NCI-H2029 (cell line): Measurements from ENCODE around the gene TCEANC2.
"Not testable (repeated sequence)": the region's sequence is repeated elsewhere in the genome, so short reads cannot be mapped to it uniquely, and the experiment has no call there.

Experiments
- DNase-seq: peaks from one replicate; lab custom pipeline; 2025; lab: John Stamatoyannopoulos, UW

TCEANC2 gene

DNA sequence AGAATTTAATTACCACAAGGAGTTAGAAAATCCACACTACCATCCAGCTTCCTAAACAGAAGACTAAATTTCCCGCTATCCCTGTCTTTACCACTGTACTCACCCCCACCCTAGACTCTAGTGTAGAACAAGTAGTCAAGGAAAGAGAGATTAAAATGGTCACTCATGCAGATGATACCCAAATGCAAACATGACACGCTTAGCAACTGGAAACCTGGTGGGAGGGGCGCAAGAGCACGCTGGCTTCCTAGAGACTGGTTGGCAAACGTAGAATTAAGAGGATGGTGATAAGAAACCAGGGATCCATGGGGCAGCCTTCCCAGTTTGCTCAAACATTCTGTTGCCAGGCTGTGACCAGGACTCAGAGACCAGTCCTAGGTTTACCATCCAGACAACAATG is 25.6 kb upstream of the TCEANC2 start:
- DNase-seq: peak; percentile 98

DNA sequence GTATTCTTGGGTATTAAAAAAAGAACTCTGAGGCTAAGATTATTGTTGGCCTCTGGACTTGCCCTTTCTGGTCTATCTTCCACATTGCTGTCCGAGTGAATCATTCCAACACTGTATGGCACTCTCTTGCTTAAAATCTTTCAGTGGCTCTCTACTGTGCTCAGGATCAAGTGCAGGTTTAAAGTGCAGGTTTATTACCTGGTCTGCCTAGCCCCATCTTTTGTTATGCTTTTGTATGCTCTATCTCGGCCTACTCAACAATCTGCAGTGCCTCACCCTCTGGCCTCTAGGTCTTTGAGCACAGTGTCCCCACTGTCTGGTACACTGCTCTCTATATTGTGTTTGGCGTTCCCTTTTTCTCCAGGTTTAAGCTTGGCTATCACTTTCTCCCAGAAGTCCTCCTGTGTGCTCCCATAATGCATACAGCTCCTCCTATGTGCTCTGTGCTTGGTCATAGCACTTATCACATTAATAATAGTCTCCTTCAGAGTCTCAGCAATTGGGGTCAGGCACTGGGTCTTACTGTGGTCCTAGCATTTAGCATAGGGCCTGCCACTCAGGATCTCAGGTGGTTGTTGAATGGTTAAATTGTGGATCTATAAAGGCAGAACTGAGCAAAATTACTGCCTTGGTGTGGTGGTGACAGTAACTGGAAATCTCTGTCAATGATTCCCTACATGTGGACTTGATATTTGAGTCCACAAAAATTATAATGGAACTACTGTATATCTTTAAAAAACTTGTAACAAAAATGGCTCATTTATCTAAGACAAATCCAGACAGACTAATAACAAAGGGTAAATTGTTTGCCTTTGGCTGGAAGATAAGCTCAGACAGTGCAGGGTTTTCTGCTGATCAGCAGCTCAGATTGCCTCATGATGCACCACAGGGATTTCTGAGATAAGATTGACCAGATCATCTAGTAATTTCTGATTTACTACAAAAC is 24.8 kb upstream of the TCEANC2 start:
- DNase-seq: no peak

- DNase-seq: no peak
Measured at GRCh38 chr1:54037476-54037875, 15.9 kb upstream of the TCEANC2 start.

DNA sequence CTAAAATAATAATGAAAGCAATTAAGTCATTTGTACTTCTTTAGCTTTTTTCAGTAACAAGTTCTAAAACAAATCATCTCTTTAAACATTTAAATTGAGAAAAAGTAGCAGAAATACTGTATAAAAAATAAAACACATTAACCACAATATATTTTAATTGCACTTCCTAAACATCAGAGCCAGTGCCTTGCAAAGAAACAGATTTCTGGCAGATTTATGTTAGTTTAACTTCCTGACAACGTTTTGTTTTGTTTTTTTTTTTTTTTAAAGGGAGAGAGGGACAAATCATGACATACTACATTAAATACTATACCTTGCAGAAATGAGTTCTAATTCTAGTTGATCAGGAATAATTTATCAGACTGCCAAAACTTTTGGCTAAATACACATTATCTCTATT is 11.6 kb upstream of the TCEANC2 start:
- no peak for DNase-seq

DNA sequence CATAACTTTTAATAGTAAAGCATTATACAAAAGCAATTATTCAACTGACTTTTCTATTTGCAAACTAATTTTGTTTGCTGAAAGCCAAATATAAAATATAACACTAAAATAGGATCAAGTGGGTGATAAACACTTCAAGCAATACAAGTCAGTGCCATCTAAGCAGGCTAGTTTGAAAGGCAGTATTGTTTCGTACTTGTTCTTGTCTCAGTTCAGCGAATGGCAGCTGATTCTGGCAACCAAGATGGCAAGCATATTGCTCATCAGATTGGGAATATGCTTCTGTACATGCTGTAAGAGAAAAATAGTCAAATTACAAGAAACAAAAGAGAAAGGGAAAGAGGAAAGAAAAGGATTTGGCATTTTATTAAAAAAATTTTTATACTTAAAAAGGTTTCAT is 7.9 kb upstream of the TCEANC2 start:
- DNase-seq: no peak

- DNase-seq: peak; percentile 40
Measured at GRCh38 chr1:54046671-54047383, 6.6 kb upstream of the TCEANC2 start.

DNA sequence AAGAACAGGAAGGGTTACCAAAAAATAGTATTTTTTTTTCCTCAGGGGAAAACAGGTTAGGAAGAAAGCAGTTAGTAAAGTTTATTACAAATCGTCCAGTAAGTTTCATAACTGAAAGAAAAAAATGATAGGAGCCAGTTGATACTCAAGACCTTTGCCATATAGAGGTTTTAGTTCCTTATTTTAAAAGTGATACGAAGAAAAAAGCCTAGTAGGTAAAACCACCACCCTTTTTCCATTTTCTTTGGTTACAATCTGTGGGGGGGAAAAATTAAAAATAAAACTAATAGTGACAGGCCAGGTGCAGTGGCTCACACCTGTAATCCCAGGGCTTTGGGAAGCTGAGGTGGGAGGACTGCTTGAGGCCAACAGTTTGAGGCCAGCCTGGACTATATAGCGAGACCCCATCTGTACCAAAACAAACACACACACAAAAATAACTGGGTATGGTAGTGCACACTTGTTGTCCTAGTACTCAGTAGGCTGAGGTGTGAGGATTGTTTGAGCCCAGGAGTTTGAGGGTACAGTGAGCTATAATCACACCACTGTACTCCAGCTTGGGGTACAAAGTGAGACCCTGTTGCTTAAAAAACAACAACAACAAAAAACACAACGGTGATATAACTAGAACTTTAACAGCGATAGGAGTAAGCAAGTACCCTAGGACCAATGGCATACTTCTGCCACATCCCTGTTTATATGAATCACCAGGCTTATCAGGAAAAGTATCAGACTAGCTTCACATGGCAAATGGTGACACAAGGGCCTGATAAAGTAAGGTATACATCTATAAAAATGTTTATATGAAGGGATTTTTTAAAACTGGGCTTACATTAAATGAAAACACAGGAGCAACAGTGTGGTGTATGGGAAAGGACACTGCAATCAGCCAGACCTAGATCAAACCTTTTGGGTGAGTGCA is 5.8 kb upstream of the TCEANC2 start:
- no peak for DNase-seq

DNA sequence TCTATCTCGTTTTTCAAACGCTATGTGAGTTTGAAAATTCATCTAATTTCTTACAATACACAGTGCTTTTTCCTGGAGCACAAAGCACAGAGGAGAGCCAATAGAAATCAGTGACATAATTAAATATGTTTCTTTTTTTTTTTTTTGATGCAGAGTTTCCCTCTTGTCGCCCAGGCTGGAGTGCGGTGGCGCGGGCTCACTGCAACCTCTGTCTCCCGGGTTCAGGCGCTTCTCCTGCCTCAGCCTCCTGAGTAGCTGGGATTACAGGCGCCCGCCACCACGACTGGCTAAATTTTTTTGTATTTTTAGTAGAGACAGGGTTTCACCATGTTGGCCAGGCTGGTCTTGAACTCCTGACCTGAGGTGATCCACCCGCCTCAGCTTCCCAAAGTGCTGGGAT is 3.0 kb upstream of the TCEANC2 start:
- DNase-seq: not testable (repeated sequence)

- peak; percentile 73 for DNase-seq
Measured at GRCh38 chr1:54051933-54052430, 1.4 kb upstream of the TCEANC2 start.

DNA sequence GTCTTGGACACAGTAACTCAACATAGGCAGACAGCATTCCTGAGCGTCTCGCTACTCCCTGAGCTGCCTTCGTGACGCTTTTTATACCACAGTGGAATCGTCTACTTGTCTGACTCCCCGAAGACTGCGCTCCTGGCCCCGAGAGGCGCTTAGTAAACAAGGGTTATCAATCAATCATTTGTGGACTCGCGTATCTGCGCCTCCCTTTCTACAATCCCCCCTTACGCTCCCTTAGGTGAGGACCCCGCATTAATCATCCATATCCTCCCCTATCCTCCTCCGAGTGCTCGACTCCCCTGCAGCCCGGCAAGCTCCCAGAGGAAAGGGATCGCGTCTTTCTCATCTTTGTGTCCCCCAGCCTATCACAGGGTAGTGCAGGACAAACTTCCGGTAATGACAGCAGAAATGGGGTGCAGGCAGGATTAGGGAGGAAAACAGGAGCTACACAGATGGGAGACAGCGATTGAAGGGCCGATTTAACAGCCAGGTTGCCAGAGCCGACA is 926 bp upstream of the TCEANC2 start:
- DNase-seq: peak; percentile 64

DNA sequence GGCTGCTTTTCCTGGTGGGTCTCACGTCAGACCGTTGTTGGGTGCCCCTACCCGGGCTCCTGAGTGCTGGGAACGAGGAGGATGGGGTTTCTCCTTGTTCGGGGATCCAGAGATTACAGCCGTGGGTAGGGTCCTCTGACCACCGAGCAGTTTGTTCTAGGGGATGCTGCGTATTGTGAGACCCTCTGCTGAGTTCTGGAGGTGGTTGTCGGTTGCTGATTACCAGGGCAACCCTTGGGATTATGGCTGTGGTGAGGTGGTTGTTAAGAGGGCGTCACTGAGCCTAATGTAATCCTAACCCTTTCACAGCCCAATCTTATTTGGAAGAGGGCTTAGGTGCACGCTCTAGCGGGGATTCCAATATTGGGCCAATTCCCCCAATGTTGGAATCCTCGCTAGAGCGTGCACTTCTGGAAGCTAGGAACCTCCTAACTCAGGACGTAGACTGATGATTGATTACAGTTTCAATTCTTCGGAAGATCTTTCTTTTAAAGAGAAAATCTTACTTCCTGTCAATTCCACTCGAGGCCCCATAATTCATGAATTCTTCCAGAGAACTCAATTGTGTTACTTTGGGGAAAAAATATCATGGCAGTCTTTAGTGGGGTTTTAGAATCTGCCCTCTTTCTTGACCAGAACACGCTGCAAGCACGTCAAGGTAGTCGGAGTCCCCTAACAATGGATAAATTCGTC is 483 bp downstream of the TCEANC2 start:
- peak; percentile 23 for DNase-seq

- no peak for DNase-seq
Measured at GRCh38 chr1:54054438-54054749, 986 bp downstream of the TCEANC2 start.

DNA sequence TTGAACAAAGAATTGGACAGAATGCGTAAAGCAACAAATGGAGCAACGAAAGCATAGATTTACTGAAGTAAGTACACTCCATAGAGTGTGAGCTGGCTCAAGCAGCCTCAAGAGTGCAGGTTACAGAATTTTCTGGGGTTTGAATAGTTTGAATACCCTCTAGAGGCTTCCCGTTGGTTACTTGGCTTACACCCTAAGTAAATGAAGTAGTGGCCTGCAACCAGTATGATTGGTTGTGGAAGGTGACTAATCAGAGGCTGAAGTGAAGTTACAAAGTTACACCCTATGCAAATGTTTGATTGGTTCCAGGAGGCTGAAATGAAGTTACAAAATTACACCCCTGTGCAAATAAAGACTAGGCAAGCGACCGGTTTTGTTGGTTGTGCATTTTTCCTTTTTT is 10.9 kb downstream of the TCEANC2 start:
- DNase-seq: no peak

GRCh38 chr1:54069791-54070170 is 16.4 kb downstream of the TCEANC2 start:
- DNase-seq: no peak

DNA sequence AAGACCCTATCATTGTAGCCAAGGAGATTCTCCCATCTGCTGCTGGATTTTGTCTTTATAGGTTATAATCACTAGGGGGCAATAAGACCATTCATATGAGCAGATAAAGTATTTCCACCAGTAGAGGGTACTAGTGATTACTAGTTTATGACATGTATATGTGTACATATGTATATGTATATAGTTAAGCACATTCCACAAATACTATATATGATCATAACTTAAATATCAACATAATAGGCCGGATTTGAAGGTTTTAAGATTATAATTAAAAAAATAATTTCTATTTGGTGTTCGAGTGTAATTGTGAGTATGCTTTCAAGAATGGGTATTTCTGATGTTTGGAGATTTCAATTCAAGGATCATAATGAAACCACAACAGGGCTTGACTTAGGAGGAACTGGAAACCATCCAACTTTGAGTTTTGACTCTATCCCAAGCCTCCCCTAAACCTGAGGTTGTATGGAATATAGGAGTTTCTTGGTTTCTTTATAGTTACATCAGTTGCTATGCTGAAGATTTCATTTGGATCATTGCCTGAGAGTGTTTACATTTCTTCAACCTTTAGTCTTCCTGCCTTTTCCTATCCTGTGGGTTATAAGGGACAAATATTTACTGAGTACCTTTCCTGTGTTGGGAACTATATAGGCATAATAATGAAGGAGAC is 16.9 kb downstream of the TCEANC2 start:
- DNase-seq: peak; percentile 63

DNA sequence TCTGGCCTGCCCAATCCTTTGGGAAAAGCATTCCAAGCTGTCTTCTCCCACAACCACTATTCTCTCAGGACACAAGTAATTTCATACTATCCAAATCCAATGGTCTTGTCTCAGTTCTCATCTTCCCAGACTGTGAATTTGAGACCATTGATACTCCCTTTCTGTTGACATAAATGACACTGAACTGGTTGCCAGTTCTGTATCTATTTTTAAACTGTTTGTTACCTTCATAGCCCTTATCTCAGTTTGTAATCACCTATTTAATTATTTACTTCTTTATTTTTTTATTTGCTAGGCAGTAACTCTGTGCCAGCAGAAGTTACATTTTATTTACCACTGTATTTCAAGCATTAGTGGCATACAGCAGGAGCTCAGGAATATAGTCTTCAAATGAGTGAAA is 24.0 kb downstream of the TCEANC2 start:
- no peak for DNase-seq

- DNase-seq: no peak
Measured at GRCh38 chr1:54080598-54081049, 27.2 kb downstream of the TCEANC2 start.

DNA sequence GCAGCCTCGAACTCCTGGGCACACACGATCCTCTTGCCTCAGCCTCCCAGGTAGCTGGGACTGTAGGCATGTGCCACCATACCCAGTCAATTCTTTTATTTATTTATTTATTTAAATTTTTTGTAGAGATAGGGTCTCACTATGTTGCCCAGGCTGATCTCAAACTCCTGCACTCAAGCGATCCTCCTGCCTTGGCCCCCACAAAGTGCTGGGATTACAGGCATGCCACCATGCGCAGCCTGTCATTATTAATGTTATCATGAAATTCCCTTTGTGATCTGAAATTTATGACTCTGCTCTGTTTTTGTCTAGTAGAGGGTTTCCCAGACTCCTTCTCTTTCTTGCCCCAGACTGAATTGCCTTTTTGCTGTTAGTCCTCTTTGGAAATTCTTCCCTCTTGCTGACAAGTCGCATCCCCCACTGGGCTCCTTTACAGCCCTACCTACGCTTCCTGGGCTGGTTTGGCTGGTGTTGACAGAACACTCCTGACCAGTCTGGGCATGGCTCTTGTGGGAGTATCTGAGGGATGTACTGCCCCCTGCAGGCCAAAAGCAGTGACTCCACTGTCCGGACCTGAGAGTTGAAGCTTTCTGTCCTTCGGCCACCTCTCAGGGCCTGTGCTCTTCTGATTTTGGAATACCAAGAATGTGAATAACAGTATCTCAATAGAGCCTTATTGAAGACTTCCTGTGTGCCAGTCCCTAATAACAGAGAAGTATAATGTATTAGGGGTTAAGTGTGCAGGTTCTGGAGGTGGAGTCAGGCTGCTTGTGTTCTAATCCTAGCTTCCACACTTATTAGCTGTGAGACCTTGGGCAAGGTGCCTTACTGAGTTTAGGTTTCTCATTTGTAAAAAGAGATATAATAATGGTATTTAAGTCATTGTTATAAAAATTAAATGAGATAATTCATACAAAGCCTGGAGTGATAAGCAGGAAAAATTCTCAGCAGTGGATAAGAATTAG is 28.2 kb downstream of the TCEANC2 start:
- DNase-seq: peak; percentile 90

GRCh38 chr1:54084794-54085193 is 31.4 kb downstream of the TCEANC2 start:
- no peak for DNase-seq

DNA sequence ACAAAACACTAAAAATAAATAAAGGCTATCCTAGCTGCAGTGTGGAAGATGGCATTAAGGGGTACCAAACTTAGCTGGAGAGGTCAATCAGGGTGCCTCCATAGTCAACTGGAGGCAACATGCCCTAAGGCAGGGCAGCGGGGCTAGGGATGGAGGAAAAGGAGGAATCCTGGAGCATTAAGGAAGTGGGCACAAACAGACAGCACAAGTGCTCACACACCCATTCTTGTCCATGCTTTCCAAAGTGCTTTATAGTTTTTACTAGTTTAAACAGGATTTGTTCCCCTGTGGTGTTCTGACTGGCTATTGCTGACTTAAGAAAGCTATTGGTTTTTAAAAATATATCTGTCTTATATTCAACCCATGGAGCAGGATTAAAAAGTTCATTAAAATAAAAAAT is 33.3 kb downstream of the TCEANC2 start:
- no peak for DNase-seq
